GM19324 (cell line): ENCODE measurements around the gene PDZD8.
A peak's percentile ranks its signal among the peaks of the same experiment; 100 is the strongest.

ENCODE experiments used
- ATAC-seq: cut with Tn5 transposase; IDR thresholded peaks from one replicate; pipeline ENCODE4 v1.9.1; 2021; ENCODE audit warnings: mild to moderate bottlenecking, moderate library complexity; ENCODE audit not compliant: unreplicated experiment, low FRiP score

Gene PDZD8

DNA sequence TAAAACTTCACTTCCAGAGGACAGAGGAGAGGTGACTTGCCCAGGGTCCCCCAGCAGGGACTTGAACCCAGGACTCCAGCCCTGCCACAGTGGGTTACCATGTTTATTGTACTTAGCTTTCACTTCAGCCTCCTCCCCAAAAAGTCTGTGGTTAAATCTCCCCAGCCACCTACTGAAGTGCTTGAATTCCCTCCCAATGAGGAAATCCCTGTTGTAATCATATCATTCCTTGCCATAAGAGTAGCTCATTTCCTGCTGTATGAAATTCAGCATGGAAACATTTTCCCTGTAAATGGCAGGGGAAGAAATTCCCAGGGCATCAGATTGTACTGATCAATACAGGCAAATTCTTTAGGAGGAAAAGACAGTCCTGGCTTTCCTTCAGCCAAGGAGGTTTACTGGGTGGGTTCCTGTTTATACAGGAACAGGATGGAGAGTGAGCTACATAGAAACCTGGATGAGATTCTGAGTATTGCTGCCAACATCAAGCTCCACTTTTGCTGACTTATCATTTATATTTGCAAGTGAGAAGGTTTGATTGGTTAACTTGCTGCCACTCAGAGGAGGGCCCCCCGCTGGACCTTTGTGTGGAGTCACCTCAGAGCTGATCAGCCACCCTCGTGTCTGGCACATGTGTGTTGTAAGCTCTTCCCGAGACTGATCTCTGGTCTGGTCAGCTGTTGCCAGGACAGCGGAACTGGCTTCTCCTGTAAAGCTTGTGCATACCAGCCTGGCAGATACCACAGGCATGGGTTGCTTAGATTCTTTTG lies 16.4 kb upstream of the PDZD8 start:
- ATAC-seq = no peak

- no peak for ATAC-seq
These were observed 15.2 kb upstream of the PDZD8 start for GRCh38 chr10:117390420-117390819.

DNA sequence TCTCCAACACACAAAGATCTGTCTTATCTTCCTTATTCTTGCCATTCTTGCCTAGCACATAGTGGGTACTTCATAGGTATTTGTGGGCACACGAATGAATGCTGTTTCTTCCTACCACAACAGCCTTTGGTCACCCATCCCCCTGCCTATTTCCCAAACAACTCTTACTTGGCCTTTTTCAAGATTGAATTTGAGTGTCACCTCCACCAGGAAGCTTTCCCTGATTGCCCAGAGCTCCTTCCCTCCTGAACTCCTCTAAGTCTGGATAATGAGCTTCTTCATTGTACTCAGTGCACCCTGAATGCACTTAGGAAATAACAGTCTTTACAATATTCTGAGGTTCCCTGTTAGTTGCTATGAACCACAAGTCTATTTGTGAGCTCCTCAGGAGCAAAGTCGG lies 11.6 kb upstream of the PDZD8 start:
- ATAC-seq = no peak

DNA sequence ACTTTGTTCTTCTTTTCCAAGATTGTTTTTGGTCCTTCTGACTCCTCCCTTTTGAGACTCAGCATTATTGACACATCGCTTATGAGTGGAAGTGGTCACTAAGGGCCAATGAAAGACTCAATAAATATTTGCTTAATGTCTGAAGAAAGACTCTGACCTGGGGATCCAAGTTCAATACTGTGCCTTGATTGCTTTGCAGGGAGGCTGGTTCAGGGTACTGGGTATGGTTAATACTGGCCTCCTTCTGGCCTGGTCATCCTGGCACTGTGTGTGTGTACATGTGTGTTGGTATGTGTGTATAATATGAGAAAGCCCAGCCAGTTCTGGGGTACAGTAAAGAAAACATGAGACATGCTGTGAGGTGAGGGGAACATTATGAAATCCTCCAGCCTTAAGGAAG lies 7.6 kb upstream of the PDZD8 start:
- no peak for ATAC-seq

DNA sequence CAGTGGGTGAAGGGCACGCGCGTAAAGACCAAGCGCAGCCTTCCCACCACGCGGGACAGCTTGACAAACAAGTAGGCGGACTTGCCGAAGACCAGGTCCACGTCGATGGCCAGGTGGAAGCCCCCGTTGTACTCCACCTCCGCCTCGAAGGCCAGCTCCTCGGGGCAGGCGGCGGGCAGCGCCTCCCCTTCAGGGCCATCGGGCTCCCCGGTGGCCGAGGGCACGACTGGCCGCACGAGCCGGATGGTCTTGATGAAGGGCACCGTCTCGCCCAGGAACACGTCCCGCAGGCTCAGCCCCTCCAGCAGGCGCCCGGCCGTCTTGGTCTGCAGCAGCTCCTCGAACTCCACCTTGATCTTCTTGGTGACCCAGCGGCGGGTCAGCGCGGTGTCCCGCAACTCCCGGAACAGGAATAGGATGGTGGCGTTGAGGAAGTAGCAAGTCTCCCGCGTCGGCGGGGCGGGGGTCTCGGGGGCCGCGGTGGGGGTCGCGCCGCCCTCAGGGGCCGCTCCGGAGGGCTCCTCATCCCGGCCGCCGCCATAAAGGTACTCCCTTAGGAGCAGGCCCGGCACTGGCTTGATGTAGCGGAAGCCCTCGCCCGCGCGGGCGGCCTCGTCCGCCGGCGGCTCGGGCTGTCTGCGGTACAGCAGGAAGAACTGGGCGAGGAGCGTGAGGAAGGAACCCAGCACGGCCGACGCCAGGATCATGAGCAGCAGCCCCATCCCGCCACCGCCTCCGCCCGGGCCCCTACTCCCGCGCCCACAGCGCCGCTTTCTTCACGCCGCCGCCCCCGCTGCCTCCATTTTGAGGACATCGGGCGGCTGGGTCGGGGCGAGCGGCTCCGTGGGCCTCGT lies 507 bp downstream of the PDZD8 start:
- ATAC-seq = peak; percentile 39

- no peak for ATAC-seq
These were observed 1.3 kb downstream of the PDZD8 start for GRCh38 chr10:117373823-117374505.

DNA sequence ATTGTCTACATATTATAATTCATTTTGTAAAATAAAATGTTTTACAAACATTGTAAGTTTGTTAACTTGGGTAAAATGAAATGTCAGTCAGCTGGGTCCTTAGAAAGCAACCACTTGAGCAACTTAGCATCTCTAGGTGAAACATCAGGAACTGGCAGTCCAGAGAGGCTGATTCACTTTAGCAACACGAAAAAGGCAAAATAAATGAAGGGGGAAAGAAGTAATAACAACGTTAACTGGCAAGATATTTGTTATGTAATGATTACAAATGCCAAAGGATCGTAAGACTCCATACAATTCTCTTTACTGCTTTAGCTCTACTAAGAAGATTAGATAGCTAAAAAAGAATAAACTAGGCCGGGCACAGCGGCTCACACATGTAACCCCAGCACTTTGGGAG lies 5.0 kb downstream of the PDZD8 start:
- ATAC-seq = no peak

DNA sequence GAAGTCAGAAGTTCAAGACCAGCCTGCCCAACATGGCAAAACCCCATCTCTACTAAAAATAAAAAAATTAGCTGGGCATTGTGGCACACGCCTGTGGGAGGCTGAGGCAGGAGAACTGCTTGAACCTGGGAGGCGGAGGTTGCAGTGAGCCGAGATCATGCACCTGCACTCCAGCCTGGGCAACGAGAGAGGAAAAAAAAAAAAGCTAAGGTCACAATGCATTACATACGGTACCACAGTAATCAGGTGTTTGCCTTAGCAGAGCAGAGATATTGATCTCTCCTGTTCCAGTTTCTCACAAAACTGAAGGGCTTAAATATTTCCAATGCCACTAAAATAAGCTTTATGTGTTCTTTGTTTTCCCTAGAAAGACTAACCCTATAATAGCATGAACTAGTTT lies 7.5 kb downstream of the PDZD8 start:
- ATAC-seq = no peak

GRCh38 chr10:117366741-117367140 lies 8.5 kb downstream of the PDZD8 start:
- no peak for ATAC-seq

- peak; percentile 29 for ATAC-seq
These were observed 9.6 kb downstream of the PDZD8 start for GRCh38 chr10:117365612-117366011.

DNA sequence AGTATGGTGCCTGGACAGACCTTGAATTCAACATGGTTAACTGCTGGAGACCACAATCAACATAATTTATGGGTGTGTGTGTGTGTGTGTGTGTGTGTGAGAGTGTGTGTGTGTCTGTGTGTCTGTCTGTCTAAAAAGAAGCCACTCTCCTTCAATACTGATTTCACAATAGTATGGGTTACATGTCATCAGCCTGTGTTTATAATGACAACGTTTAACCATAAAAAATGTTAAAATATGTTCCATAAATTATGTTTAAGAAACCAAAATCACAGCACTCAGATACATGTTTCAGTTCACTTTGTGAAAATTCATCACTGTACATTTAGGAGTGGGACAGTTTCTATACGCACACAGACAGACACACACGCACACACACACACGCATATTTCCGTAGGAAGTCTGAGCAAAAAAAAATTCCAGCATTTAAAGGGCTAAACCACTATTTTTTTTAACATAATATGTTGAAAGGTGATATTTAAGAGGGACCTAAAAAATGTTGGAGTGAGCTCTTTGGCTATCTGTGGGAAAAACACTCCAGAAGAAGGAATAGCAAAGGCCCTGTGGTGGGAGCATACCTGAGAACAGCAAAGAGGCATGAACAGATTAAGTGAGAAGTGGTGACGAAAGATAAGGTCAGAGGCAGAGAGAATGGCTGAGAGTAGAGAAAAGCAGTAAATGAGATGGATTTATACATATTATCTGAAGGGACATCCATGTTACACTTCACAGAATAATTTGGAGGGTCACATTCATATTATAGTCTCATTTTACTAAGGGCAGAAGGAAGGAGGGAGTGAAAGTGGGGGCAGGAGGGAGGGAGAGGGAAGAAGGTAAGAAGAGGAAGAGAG lies 10.9 kb downstream of the PDZD8 start:
- no peak for ATAC-seq

- no peak for ATAC-seq
These were observed 12.2 kb downstream of the PDZD8 start for GRCh38 chr10:117363028-117363427.

GRCh38 chr10:117362313-117362712 lies 12.9 kb downstream of the PDZD8 start:
- no peak for ATAC-seq

- ATAC-seq = peak; percentile 58
These were observed 14.1 kb downstream of the PDZD8 start for GRCh38 chr10:117360994-117361667.

GRCh38 chr10:117360016-117360415 lies 15.2 kb downstream of the PDZD8 start:
- ATAC-seq = no peak

DNA sequence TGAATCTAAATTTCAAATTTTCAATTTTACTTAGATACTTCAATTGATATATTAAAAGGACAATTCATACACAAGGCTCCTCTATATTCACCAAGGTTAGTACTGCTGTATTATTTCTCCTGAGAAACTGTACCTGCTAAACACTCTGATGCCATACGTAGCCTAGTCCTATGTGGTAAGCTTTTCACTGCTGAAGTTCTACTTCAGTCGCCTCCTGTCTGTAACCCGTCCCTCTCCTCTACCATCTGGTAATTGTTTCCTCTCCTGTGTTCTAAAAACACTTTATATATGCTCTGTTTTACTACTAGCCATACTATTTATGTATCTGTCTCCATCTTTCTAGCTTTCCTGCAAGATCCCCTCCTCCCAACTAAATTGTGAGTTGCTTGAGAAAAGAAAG lies 20.2 kb downstream of the PDZD8 start:
- no peak for ATAC-seq

GRCh38 chr10:117353684-117354083 lies 21.6 kb downstream of the PDZD8 start:
- no peak for ATAC-seq

- ATAC-seq = no peak
These were observed 22.5 kb downstream of the PDZD8 start for GRCh38 chr10:117352724-117353123.

DNA sequence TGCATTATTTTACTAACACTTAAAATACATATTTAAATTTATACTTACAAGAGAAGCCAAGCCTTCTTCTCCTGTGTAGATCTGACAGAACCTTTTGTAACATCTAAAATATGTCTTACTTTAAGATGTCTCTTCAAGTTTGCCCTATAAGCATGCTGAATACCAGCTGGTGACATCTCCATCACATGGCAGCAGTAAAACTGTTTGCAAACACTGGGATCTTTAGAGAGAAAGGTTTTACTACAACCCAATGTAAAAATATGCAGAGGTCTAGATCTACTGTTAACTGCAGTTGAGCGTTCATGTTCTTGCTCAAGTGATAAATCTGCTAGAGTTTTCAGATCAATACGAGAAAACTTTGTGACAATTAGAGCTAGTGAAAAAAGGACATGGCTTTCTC lies 23.2 kb downstream of the PDZD8 start:
- no peak for ATAC-seq

- no peak for ATAC-seq
These were observed 23.7 kb downstream of the PDZD8 start for GRCh38 chr10:117351558-117351957.
